Measurements from ENCODE around the gene GFPT2. TPM values are rescaled to one million over a fixed set of nuclear protein-coding genes. Genes with fewer than 3 reads are reported as not detected.

Gene GFPT2
- total RNA-seq, 6 experiments from 2014 or later, result 0.32 to 0.93 (median 0.61) TPM

DNA sequence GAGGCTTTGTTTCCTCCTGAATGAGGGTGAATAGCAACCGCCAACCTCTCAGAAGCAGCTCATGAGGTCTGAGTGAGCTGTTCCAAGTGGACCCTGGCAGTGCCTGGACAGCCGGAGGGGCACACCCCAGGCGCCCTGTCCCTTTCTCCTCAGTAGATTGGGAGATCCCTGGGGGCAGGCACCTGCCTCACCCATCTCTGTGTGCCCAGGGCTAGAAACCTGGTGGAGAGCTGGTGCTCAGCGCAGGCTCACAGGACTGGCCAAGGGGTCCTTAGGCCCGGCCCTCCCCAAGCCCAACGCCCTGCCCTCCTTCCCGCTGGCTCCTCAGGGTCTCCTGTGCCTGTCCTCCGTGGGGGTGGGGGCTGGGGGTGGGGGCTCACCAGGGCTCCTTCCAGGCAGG, 46.3 kb downstream of the GFPT2 start:
- Histone ChIP-seq H3K27me3 (no peaks in the 10 kb centered on the region), H3K36me3 (no peaks in the 10 kb centered on the region), H3K4me3 (no peak overlapping the region), H3K27ac (no peak overlapping the region), H3K9me3 (no peaks in the 10 kb centered on the region), H3K4me1 (no peaks in the 10 kb centered on the region)
- 100% methylated on average over 2 of the region's 8 CpGs for WGBS (ENCODE audit: insufficient coverage, low coverage, low lambda C conversion rate, missing lambda C conversion rate)
- ATAC-seq (no peak), DNase-seq (no peak)
- intact Hi-C loops (cut with DNase I), result no loop called here
- TF ChIP-seq, protein P1, sequence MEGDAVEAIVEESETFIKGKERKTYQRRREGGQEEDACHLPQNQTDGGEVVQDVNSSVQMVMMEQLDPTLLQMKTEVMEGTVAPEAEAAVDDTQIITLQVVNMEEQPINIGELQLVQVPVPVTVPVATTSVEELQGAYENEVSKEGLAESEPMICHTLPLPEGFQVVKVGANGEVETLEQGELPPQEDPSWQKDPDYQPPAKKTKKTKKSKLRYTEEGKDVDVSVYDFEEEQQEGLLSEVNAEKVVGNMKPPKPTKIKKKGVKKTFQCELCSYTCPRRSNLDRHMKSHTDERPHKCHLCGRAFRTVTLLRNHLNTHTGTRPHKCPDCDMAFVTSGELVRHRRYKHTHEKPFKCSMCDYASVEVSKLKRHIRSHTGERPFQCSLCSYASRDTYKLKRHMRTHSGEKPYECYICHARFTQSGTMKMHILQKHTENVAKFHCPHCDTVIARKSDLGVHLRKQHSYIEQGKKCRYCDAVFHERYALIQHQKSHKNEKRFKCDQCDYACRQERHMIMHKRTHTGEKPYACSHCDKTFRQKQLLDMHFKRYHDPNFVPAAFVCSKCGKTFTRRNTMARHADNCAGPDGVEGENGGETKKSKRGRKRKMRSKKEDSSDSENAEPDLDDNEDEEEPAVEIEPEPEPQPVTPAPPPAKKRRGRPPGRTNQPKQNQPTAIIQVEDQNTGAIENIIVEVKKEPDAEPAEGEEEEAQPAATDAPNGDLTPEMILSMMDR (IDR thresholded peaks at IDR 0.05), result no peak
- TF ChIP-seq POLR2A (IDR thresholded peaks at IDR 0.05), result no peak

DNA sequence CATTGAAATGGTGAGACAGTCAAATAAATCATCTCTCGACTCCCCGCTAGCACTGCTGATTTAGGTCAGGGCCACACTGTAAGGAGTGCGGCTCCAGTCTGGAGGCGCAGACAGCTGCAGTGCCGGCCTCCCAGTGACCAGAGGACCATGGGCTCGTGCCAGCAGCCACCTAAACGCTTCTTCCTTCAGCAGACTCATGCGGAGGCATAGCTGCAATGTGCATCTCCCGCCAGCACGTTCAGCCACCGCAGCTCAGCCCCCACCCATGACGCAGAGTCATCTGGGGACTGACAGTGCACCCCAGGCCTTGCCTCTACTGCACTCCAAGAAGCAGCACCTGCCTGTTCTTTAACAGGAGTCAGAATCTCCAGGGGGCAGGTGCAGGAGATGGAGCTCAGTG, 47.7 kb downstream of the GFPT2 start:
- no peak for DNase-seq
- TF ChIP-seq POLR2A (IDR thresholded peaks at IDR 0.05), result no peak
- TF ChIP-seq, protein P1 (IDR thresholded peaks at IDR 0.05), result no peak

DNA sequence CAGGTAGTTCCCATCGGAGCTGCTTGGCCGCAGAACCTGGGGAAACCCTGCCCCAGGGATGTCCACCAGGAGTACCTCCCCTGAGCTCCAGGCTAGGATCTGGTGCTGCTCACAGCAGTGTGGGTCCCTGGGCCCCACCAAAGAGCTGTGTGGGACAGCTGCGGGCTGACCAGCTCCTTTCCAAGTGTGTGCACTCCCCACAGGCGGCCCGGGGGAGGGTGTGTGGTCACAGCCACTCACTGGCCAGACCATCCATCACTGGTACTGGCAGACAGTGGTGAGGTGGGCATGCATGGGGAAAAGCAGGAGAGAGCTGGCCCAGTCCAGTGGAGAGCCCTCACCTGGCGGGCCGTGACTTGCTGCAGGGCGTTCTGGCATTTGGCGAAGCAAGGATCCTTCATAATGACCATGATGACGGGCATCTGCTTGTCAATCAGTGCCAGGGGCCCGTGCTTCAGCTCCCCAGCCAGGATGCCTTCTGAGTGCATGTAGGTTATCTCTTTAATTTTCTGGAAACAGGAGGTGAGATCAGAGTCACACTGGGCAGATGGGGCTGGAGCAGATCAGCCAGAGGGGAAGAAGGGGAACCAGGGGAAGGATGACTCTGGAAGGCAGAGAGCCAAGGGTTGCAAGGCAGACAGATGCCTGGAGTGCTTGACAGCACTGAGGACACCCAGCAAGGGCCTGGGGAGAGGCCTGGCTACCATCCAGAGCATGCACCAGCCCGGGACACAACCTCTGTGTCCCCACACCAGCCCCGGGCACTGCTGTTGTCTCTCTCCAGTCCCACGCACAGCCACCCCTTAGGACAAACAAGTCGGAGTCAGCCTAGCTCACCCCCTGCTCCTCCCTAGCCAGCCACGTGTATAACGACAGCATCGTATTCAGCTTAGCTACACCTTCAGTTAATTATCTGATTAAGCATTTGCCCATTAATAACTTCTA, 48.4 kb downstream of the GFPT2 start:
- no peak for TF ChIP-seq POLR2A (IDR thresholded peaks at IDR 0.05)
- intact Hi-C loops (cut with DNase I), result no loop called here
- WGBS (ENCODE audit: insufficient coverage, low coverage, low lambda C conversion rate, missing lambda C conversion rate), result 71% methylated on average over 6 of the region's 18 CpGs

More for the DNA sequence above, 47.7 kb downstream of the GFPT2 start:
- H3K4me1 ChIP-seq, result no peaks in the 10 kb centered on the region
- ATAC-seq, result no peak
- H3K4me3 ChIP-seq, result no peak overlapping the region
- H3K27ac ChIP-seq, result no peak overlapping the region
- intact Hi-C loops (cut with DNase I), result no loop called here
- no peaks in the 10 kb centered on the region for H3K36me3 ChIP-seq
- H3K9me3 ChIP-seq, result no peaks in the 10 kb centered on the region
- 83% methylated on average over 11 of the region's 12 CpGs for WGBS (ENCODE audit: insufficient coverage, low coverage, low lambda C conversion rate, missing lambda C conversion rate)
- no peaks in the 10 kb centered on the region for H3K27me3 ChIP-seq

DNA sequence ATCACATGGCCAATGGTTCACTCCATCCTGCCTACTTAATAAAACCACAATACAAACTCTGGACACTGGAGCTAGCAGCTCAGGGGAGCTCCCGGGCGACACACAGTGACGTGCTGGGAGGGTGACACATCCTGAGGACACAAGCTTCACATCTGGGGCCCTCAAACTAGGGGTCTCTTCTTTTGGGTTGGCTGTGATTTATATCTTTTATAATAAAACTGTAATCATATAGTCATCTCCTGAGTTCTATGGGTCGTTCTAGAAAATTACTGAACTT, 49.2 kb downstream of the GFPT2 start:
- H3K4me1 ChIP-seq, result no peaks in the 10 kb centered on the region
- no peaks in the 10 kb centered on the region for H3K27me3 ChIP-seq
- no peaks in the 10 kb centered on the region for H3K9me3 ChIP-seq
- no peak overlapping the region for H3K4me3 ChIP-seq
- 67% methylated on average over 4 of the region's 4 CpGs for WGBS (ENCODE audit: insufficient coverage, low coverage, low lambda C conversion rate, missing lambda C conversion rate)
- no peaks in the 10 kb centered on the region for H3K36me3 ChIP-seq
- intact Hi-C loops (cut with DNase I), result no loop called here
- no peak for DNase-seq
- H3K27ac ChIP-seq, result no peak overlapping the region
- no peak for ATAC-seq
- TF ChIP-seq, protein P1 (IDR thresholded peaks at IDR 0.05), result no peak
- TF ChIP-seq POLR2A (IDR thresholded peaks at IDR 0.05), result no peak

More for the DNA sequence above, 48.4 kb downstream of the GFPT2 start:
- no peaks in the 10 kb centered on the region for H3K27me3 ChIP-seq
- H3K4me1 ChIP-seq, result no peaks in the 10 kb centered on the region
- no peak overlapping the region for H3K4me3 ChIP-seq
- no peak overlapping the region for H3K27ac ChIP-seq
- H3K36me3 ChIP-seq, result no peaks in the 10 kb centered on the region
- ATAC-seq, result peak in 2 of 4 donors; percentile 6 to 26
- H3K9me3 ChIP-seq, result no peaks in the 10 kb centered on the region
- DNase-seq, result no peak

DNA sequence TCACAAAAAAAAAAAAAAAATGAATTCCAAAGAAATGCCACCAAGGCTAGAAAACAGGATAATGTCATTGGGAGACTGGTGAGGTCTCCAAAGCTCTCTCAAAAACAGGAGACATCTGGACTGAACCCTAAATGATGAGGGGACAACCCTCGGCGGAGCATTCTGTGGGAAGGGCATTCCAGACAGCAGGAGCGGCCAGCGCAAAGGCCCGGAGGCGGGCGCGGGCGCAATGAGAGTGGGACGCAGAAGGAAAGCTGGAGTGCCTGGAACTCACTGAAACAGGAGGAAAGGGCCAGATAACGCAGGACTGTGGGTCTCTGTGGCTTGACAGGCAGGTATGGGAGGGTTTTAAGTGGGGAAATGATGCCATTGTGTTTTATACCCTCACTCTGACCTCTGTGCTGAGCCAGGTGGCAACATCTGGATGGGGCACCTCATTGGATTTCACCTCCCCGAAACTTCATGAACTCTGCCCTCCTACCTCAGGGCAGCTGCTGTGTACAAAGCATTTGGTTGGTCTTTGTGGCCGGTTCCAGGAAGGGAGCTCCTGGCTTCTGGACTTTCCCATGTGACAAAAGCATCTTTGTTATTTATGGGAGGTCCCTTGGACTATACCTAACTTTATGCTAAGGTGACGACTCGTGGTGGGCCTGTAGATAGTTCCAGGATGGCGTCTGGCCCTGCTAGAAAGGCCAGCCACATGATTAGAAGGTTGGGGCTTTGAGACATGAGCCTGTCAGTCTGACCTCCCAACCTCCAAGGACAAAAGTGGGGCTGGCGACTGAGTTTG, 49.7 kb downstream of the GFPT2 start:
- no peaks in the 10 kb centered on the region for H3K9me3 ChIP-seq
- no peaks in the 10 kb centered on the region for H3K27me3 ChIP-seq
- intact Hi-C loops (cut with DNase I), result no loop called here
- no peak overlapping the region for H3K27ac ChIP-seq
- H3K36me3 ChIP-seq, result no peaks in the 10 kb centered on the region
- H3K4me1 ChIP-seq, result no peaks in the 10 kb centered on the region
- DNase-seq (no peak), ATAC-seq (no peak)
- TF ChIP-seq, protein P1 (IDR thresholded peaks at IDR 0.05), result no peak
- TF ChIP-seq POLR2A (IDR thresholded peaks at IDR 0.05), result no peak
- no peak overlapping the region for H3K4me3 ChIP-seq
- WGBS (ENCODE audit: insufficient coverage, low coverage, low lambda C conversion rate, missing lambda C conversion rate), result 62% methylated on average over 3 of the region's 17 CpGs
